ENCODE results near the gene DPY19L1.

- TF ChIP-seq CTCF (IDR thresholded peaks at IDR 0.05) (no peak), POLR2A (IDR thresholded peaks at IDR 0.05) (no peak)
Measured at GRCh38 chr7:34949361-34949760, 87.9 kb downstream of the DPY19L1 start.
